HFF-Myc (cell line): Measurements from ENCODE around the gene CCDC102A.

Source experiments
- DNase-seq: peaks from one replicate; pipeline ENCODE4 v3.0.0-alpha.2; 2011; ENCODE audit warnings: low read depth; ENCODE audit errors: extremely low read depth
- H3K4me3 ChIP-seq: replicated peaks from 2 replicates; pipeline ENCODE4 v1.5.1; 2011; ENCODE audit warnings: low read depth, mild to moderate bottlenecking, control low read depth, low read length
- TF ChIP-seq, protein P1 (sequence below): IDR thresholded peaks from 2 replicates; pipeline ENCODE4 v1.5.1; 2012; ENCODE audit warnings: mild to moderate bottlenecking, low read depth, low read length, control low read depth; ENCODE audit errors: missing control alignments

CCDC102A gene

GRCh38 chr16:57514371-57514770 is 22.0 kb downstream of the CCDC102A start:
- TF ChIP-seq, protein P1, sequence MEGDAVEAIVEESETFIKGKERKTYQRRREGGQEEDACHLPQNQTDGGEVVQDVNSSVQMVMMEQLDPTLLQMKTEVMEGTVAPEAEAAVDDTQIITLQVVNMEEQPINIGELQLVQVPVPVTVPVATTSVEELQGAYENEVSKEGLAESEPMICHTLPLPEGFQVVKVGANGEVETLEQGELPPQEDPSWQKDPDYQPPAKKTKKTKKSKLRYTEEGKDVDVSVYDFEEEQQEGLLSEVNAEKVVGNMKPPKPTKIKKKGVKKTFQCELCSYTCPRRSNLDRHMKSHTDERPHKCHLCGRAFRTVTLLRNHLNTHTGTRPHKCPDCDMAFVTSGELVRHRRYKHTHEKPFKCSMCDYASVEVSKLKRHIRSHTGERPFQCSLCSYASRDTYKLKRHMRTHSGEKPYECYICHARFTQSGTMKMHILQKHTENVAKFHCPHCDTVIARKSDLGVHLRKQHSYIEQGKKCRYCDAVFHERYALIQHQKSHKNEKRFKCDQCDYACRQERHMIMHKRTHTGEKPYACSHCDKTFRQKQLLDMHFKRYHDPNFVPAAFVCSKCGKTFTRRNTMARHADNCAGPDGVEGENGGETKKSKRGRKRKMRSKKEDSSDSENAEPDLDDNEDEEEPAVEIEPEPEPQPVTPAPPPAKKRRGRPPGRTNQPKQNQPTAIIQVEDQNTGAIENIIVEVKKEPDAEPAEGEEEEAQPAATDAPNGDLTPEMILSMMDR = no peak
- no peak overlapping the region for H3K4me3 ChIP-seq
- DNase-seq = no peak

DNA sequence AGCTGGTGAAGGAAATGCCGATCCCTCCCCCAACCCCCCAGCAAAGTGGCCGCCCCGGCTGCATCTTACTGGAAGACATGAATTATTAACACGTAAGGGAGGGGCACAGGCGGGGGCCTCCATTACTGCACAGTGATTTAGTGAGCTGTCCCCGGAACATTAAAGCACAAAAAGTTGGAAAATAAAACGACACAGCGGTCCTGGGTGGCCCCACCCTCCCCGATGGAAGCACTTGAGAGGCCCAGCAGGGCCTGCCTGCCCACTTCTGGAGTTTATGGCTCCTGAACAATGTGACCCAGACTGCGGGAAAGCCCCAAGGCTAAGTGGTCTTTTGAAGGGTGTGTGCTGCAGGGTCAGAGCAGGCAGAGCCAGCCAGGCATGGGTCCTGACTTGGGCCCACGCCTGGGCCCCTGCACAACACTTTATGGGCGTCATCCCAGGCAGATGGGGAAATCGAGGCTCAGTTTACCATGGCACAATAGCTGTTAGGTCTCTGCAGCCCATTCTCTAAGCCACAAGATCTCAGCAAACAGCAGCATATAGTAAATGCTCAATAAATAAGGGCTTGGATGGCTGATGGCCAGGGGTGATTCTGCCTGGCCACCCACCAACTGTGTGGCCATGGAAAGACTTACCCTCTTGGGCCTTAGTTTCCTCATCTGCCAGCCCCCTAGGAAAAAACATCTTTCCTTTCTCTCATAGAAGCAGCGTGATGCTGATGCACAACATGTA is 22.8 kb downstream of the CCDC102A start:
- no peak overlapping the region for H3K4me3 ChIP-seq
- DNase-seq = no peak

DNA sequence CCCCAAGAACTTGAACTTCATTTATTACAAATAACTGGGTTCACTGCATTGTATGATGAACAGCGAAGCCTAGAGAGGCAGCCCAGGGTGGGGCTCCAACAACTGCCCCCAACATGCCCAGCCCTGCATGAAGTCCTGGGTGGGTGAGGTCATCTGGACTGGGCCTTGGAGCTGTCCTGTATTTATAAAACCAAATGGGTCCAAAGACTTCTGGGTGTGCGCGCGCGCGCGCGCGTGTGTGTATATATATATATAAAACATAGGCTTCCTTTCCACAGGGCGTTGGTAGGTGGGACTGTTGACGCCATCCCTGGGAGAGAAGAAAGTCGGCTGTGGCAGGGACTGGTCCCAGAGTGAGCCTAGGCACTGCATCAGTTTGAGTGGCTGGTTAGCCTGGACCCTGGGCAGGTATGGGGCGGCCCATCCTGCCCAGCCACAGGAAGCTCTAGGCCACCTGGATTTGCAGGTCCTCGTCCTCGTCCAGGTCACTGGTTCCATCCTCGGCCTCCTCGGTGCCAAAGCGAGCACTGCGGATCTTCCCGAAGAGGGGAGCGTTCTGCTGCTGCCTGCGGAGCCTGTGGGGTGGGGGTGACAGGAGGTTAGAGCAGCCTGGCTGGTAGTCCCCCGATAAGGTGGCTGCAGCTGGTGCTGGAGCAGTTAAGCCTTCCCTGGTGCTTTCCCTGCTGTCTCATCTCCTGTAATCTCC is 23.9 kb downstream of the CCDC102A start:
- DNase-seq = no peak
- TF ChIP-seq, protein P1 = no peak
- no peak overlapping the region for H3K4me3 ChIP-seq

More for the DNA sequence above, 22.8 kb downstream of the CCDC102A start:
- TF ChIP-seq, protein P1 = no peak

DNA sequence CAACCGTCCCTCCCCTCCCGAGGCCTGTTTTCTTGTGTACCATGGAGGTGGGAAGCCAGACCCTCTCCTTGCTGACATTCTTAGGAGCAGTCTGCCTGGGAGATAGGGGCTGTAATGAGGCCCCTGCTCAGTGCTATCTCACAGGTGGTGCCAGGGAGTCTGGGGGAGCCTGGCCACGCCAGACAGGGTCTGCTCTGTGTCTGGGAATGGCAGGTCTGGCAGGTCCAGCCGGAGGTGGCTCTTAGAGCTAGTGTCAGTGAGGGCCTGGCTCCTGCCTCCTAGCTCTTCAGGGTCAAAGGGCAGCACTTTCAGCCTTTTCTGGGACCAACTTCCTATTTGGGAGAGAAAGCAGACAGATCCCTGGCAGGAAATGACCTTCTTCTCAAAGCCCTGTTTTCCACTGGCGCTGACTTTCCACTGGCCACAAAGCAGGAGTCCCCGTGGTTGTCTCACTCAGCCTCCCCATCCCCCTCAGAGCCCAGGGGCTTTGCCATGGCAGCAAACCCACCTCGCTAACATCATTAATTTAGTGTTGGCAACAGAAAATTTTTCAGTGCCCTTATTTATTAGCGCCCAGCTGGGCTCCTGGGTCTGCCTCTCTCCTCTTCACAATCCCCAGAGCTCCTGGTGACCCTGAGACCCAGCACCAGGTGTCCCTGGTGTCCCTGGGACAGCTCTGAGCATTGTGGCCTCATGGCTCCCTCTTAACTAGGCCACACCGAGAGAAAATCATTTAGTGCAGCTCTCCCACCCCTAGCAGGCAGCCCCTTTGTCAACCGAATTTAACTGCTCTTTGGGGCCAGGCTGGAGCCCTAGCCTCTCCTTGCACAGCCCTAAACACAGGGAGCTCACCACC is 26.1 kb downstream of the CCDC102A start:
- H3K4me3 ChIP-seq = no peak overlapping the region
- TF ChIP-seq, protein P1 = no peak
- DNase-seq = no peak

DNA sequence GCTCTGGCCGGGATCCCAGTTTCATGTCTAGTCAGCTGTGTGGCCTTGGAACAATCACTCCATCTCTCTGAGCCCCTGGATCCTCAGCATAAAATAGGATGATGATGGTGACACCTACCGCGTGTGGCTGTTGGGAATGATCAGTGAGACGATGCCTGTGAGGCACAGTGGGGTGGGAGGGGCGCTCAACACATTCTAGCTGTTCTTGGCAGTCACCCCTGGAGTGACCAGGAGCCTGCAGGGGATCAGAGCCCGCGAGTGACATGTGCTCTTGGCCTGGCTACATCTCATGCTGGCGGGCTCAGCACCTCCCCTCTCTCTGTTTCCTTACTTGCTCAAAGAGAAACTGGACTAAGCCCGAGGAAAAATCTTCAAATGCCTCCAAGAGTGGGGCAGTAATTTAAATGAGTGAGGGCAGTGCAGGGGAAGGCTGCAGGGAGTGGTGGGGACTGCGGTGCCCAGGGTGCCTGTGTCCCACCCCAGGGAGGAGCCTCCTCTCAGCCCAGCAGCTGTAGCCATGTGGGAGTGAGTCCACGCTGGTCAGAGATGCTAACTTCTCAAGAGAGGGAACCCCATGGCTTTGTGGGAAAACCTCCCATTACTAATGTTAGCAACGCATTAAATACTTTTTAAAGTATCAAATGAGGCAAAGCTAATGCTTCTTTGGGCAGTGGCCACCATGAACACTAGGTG is 27.0 kb downstream of the CCDC102A start:
- no peak for DNase-seq
- TF ChIP-seq, protein P1 = no peak
- no peak overlapping the region for H3K4me3 ChIP-seq

DNA sequence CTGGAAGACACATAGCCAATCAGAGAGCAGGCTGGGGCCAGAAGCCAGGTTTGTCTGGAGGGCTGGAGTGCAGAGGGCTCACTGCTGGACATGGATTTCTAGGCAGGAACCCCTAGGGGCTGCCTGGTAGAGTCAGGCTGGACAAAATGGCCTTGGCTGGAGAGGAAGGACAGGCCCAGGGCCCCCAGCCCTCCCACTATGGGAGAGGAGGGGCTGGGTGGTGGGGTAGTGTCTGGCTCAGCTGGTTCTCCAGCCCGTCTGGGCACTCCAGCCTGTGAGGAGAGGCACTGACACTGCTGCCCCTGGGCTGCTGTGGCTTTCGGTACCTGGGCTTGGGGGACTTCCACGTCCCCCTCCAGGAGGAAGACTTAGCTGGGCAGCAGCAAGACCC is 28.3 kb downstream of the CCDC102A start:
- no peak overlapping the region for H3K4me3 ChIP-seq
- TF ChIP-seq, protein P1 = no peak
- DNase-seq = no peak
